ENCODE results near the gene LGR6.
"Not testable (repeated sequence)": the region's sequence is repeated elsewhere in the genome, so short reads cannot be mapped to it uniquely, and the experiment has no call there.

The LGR6 gene

DNA sequence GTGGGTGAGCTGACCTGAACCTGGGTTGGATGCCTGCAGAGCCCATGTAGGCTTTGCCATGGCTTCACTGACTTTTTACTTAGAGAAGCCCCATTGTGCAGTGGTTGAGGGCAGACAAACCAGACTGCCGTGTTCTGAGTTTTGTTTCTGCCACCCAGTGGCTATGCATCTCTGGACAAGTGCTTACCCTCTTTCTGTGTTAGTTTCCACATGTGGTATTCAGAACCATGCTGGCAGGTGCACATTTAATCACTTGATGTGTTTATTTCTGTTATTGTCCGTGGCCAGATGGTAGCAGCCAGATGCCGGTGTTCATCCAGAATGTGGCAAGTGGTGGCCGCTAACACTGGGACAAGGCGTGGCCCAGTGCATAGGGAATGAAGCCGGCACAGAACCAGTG, 22.9 kb upstream of the LGR6 start:
- H3K36me3 ChIP-seq (ENCODE audit: insufficient read depth, insufficient read length, low read length): no peaks in the 10 kb centered on the region
- no peaks in the 10 kb centered on the region for H3K9me3 ChIP-seq (ENCODE audit: insufficient read depth, low read length)
- H3K27me3 ChIP-seq (ENCODE audit: insufficient read depth, insufficient read length): peaks cover 3% of the 10 kb centered on the region
- no peak overlapping the region for H3K9ac ChIP-seq (ENCODE audit: insufficient read length, low read depth)
- TF ChIP-seq SUZ12 (IDR thresholded peaks at IDR 0.05; ENCODE audit: extremely low read depth, insufficient read depth, insufficient read length): no peak
- TF ChIP-seq YY1 (IDR thresholded peaks at IDR 0.05; ENCODE audit: insufficient read depth, insufficient read length): no peak
- TF ChIP-seq ZNF274 (IDR thresholded peaks at IDR 0.05; ENCODE audit: low read depth, low read length): no peak
- H3K4me1 ChIP-seq (ENCODE audit: insufficient read depth, insufficient read length): peaks cover 34% of the 10 kb centered on the region
- DNase-seq (ENCODE audit: low read depth, low spot score): no peak
- no peak overlapping the region for H3K4me3 ChIP-seq (ENCODE audit: insufficient read length, low read depth)

- TF ChIP-seq SUZ12 (IDR thresholded peaks at IDR 0.05; ENCODE audit: extremely low read depth, insufficient read depth, insufficient read length) (no peak), YY1 (IDR thresholded peaks at IDR 0.05; ENCODE audit: insufficient read depth, insufficient read length) (no peak), ZNF274 (IDR thresholded peaks at IDR 0.05; ENCODE audit: low read depth, low read length) (no peak)
- no peak for DNase-seq (ENCODE audit: low read depth, low spot score)
- Histone ChIP-seq H3K9ac (ENCODE audit: insufficient read length, low read depth) (no peak overlapping the region), H3K9me3 (ENCODE audit: insufficient read depth, low read length) (no peaks in the 10 kb centered on the region), H3K4me1 (ENCODE audit: insufficient read depth, insufficient read length) (peaks cover 30% of the 10 kb centered on the region), H3K36me3 (ENCODE audit: insufficient read depth, insufficient read length, low read length) (no peaks in the 10 kb centered on the region), H3K27me3 (ENCODE audit: insufficient read depth, insufficient read length) (peaks cover 3% of the 10 kb centered on the region), H3K4me3 (ENCODE audit: insufficient read length, low read depth) (no peak overlapping the region)
Measured at GRCh38 chr1:202171292-202172014, 22.1 kb upstream of the LGR6 start.

DNA sequence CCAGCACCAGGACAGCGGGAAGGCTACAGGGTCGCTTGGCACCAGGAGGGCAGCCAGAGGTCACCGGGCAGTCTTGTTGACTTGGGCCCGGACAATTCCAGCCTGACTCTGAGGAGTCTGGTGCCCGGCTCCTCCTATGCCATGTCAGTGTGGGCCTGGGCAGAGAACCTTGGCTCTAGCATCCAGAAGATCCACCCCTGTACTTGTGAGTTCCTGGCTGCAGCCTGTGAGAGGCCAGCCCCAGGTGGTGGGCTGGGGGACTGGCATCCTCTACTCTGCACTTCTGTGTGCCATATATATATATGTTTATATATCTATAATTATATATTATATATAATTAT, 21.6 kb upstream of the LGR6 start:
- H3K36me3 ChIP-seq (ENCODE audit: insufficient read depth, insufficient read length, low read length): no peaks in the 10 kb centered on the region
- no peak overlapping the region for H3K9ac ChIP-seq (ENCODE audit: insufficient read length, low read depth)
- peaks cover 28% of the 10 kb centered on the region for H3K4me1 ChIP-seq (ENCODE audit: insufficient read depth, insufficient read length)
- no peak overlapping the region for H3K4me3 ChIP-seq (ENCODE audit: insufficient read length, low read depth)
- no peaks in the 10 kb centered on the region for H3K9me3 ChIP-seq (ENCODE audit: insufficient read depth, low read length)
- DNase-seq (ENCODE audit: low read depth, low spot score): no peak
- H3K27me3 ChIP-seq (ENCODE audit: insufficient read depth, insufficient read length): peaks cover 3% of the 10 kb centered on the region
- no peak for TF ChIP-seq YY1 (IDR thresholded peaks at IDR 0.05; ENCODE audit: insufficient read depth, insufficient read length)
- TF ChIP-seq SUZ12 (IDR thresholded peaks at IDR 0.05; ENCODE audit: extremely low read depth, insufficient read depth, insufficient read length): no peak
- TF ChIP-seq ZNF274 (IDR thresholded peaks at IDR 0.05; ENCODE audit: low read depth, low read length): no peak

GRCh38 chr1:202173993-202174392, 19.6 kb upstream of the LGR6 start:
- no peak for TF ChIP-seq SUZ12 (IDR thresholded peaks at IDR 0.05; ENCODE audit: extremely low read depth, insufficient read depth, insufficient read length)
- TF ChIP-seq YY1 (IDR thresholded peaks at IDR 0.05; ENCODE audit: insufficient read depth, insufficient read length): no peak
- TF ChIP-seq ZNF274 (IDR thresholded peaks at IDR 0.05; ENCODE audit: low read depth, low read length): no peak
- peaks cover 17% of the 10 kb centered on the region for H3K4me1 ChIP-seq (ENCODE audit: insufficient read depth, insufficient read length)
- H3K9me3 ChIP-seq (ENCODE audit: insufficient read depth, low read length): no peaks in the 10 kb centered on the region
- H3K36me3 ChIP-seq (ENCODE audit: insufficient read depth, insufficient read length, low read length): no peaks in the 10 kb centered on the region
- peaks cover 5% of the 10 kb centered on the region for H3K27me3 ChIP-seq (ENCODE audit: insufficient read depth, insufficient read length)
- no peak for DNase-seq (ENCODE audit: low read depth, low spot score)
- no peak overlapping the region for H3K9ac ChIP-seq (ENCODE audit: insufficient read length, low read depth)
- no peak overlapping the region for H3K4me3 ChIP-seq (ENCODE audit: insufficient read length, low read depth)

- Histone ChIP-seq H3K9ac (ENCODE audit: insufficient read length, low read depth) (peak overlapping the region; percentile 12), H3K9me3 (ENCODE audit: insufficient read depth, low read length) (no peaks in the 10 kb centered on the region), H3K36me3 (ENCODE audit: insufficient read depth, insufficient read length, low read length) (no peaks in the 10 kb centered on the region), H3K4me3 (ENCODE audit: insufficient read length, low read depth) (no peak overlapping the region), H3K4me1 (ENCODE audit: insufficient read depth, insufficient read length) (peaks cover 17% of the 10 kb centered on the region), H3K27me3 (ENCODE audit: insufficient read depth, insufficient read length) (peaks cover 8% of the 10 kb centered on the region)
- no peak for DNase-seq (ENCODE audit: low read depth, low spot score)
- TF ChIP-seq ZNF274 (IDR thresholded peaks at IDR 0.05; ENCODE audit: low read depth, low read length) (no peak), YY1 (IDR thresholded peaks at IDR 0.05; ENCODE audit: insufficient read depth, insufficient read length) (no peak), SUZ12 (IDR thresholded peaks at IDR 0.05; ENCODE audit: extremely low read depth, insufficient read depth, insufficient read length) (no peak)
Measured at GRCh38 chr1:202176949-202177927, 16.4 kb upstream of the LGR6 start.

GRCh38 chr1:202179828-202180750, 13.5 kb upstream of the LGR6 start:
- no peak for TF ChIP-seq ZNF274 (IDR thresholded peaks at IDR 0.05; ENCODE audit: low read depth, low read length)
- no peak for TF ChIP-seq SUZ12 (IDR thresholded peaks at IDR 0.05; ENCODE audit: extremely low read depth, insufficient read depth, insufficient read length)
- no peak for TF ChIP-seq YY1 (IDR thresholded peaks at IDR 0.05; ENCODE audit: insufficient read depth, insufficient read length)
- peaks cover 9% of the 10 kb centered on the region for H3K4me1 ChIP-seq (ENCODE audit: insufficient read depth, insufficient read length)

GRCh38 chr1:202180751-202181139, 12.9 kb upstream of the LGR6 start:
- H3K4me1 ChIP-seq (ENCODE audit: insufficient read depth, insufficient read length); H3K36me3 ChIP-seq (ENCODE audit: insufficient read depth, insufficient read length, low read length); H3K9ac ChIP-seq (ENCODE audit: insufficient read length, low read depth); H3K9me3 ChIP-seq (ENCODE audit: insufficient read depth, low read length); DNase-seq (ENCODE audit: low read depth, low spot score); H3K4me3 ChIP-seq (ENCODE audit: insufficient read length, low read depth): not testable (repeated sequence)
- peaks cover 12% of the 10 kb centered on the region for H3K27me3 ChIP-seq (ENCODE audit: insufficient read depth, insufficient read length)

More at GRCh38 chr1:202179828-202180750, 13.5 kb upstream of the LGR6 start:
- peaks cover 12% of the 10 kb centered on the region for H3K27me3 ChIP-seq (ENCODE audit: insufficient read depth, insufficient read length)
- no peak overlapping the region for H3K9ac ChIP-seq (ENCODE audit: insufficient read length, low read depth)
- no peaks in the 10 kb centered on the region for H3K36me3 ChIP-seq (ENCODE audit: insufficient read depth, insufficient read length, low read length)
- no peak for DNase-seq (ENCODE audit: low read depth, low spot score)
- no peak overlapping the region for H3K4me3 ChIP-seq (ENCODE audit: insufficient read length, low read depth)
- H3K9me3 ChIP-seq (ENCODE audit: insufficient read depth, low read length): no peaks in the 10 kb centered on the region

All from NT2/D1 (cell line).